Astrocyte (in vitro differentiated cells and primary cell): ENCODE measurements around the gene ADIG. TPM values are rescaled to one million over a fixed set of nuclear protein-coding genes. Genes with fewer than 3 reads are reported as not detected.

ENCODE experiments used
- DNase-seq: peaks from one replicate; pipeline ENCODE4 v3.0.0-alpha.2; 2010; ENCODE audit warnings: low read depth
- FAIRE-seq: peaks from 2 replicates; lab custom pipeline; 2011; peaks lifted over from hg19 to GRCh38; lab: Jason Lieb, UNC
- H2AFZ ChIP-seq: 2 replicates; pipeline ENCODE4 v1.6.0; 2012; ENCODE audit warnings: low read depth, low read length, inconsistent platforms
- H3K27ac ChIP-seq: 2 replicates; pipeline ENCODE4 v1.5.1; 2011; ENCODE audit warnings: low read depth, low read length, inconsistent platforms
- H3K27me3 ChIP-seq: 2 replicates; pipeline ENCODE4 v1.6.0; 2011; ENCODE audit warnings: low read length, inconsistent platforms; ENCODE audit not compliant: insufficient read depth
- H3K36me3 ChIP-seq: 2 replicates; pipeline ENCODE4 v1.5.1; 2011; ENCODE audit warnings: low read length, inconsistent platforms; ENCODE audit not compliant: insufficient read depth
- H3K4me1 ChIP-seq: 2 replicates; pipeline ENCODE4 v1.5.1; 2011; ENCODE audit warnings: low read length, inconsistent platforms; ENCODE audit not compliant: insufficient read depth
- H3K4me2 ChIP-seq: 2 replicates; pipeline ENCODE4 v1.6.0; 2012; ENCODE audit warnings: low read length, inconsistent platforms
- H3K4me3 ChIP-seq: 2 replicates; pipeline ENCODE4 v1.5.1; 2011; ENCODE audit warnings: low read depth, mild to moderate bottlenecking, low read length, inconsistent platforms; ENCODE audit not compliant: insufficient read depth
- H3K79me2 ChIP-seq: 2 replicates; pipeline ENCODE4 v1.6.0; 2012; ENCODE audit warnings: mild to moderate bottlenecking, low read length, inconsistent platforms; ENCODE audit not compliant: insufficient read depth
- H3K9ac ChIP-seq: 2 replicates; pipeline ENCODE4 v1.6.0; 2012; ENCODE audit warnings: mild to moderate bottlenecking, low read length, inconsistent platforms
- H3K9me3 ChIP-seq: 2 replicates; pipeline ENCODE4 v1.5.1; 2012; ENCODE audit warnings: low read depth, mild to moderate bottlenecking, low read length, inconsistent platforms; ENCODE audit not compliant: insufficient read depth
- H4K20me1 ChIP-seq: 2 replicates; pipeline ENCODE4 v1.6.0; 2012; ENCODE audit warnings: low read length, inconsistent platforms; ENCODE audit not compliant: insufficient read depth
- H3K27ac Mint-ChIP-seq: one replicate; pipeline ENCODE4 v1.8.0; 2021; ENCODE audit warnings: mild to moderate bottlenecking, mixed read lengths; ENCODE audit not compliant: unreplicated experiment
- H3K27me3 Mint-ChIP-seq: one replicate; pipeline ENCODE4 v1.8.0; 2021; ENCODE audit warnings: low read depth, mixed read lengths; ENCODE audit not compliant: unreplicated experiment
- H3K36me3 Mint-ChIP-seq: one replicate; pipeline ENCODE4 v1.8.0; 2021; ENCODE audit warnings: low read depth, mixed read lengths; ENCODE audit not compliant: unreplicated experiment
- H3K4me1 Mint-ChIP-seq: one replicate; pipeline ENCODE4 v1.8.0; 2021; ENCODE audit warnings: low read depth, mixed read lengths; ENCODE audit not compliant: unreplicated experiment
- H3K4me3 Mint-ChIP-seq: one replicate; pipeline ENCODE4 v1.8.0; 2021; ENCODE audit warnings: mild to moderate bottlenecking, moderate library complexity, mixed read lengths; ENCODE audit not compliant: unreplicated experiment
- H3K9me3 Mint-ChIP-seq: one replicate; pipeline ENCODE4 v1.8.0; 2021; ENCODE audit warnings: mild to moderate bottlenecking, mixed read lengths; ENCODE audit not compliant: unreplicated experiment
- CTCF ChIP-seq: IDR thresholded peaks from 2 replicates; pipeline ENCODE4 v1.5.1; 2011; ENCODE audit warnings: low read depth, mild to moderate bottlenecking, inconsistent platforms, low read length, moderate library complexity; ENCODE audit not compliant: insufficient read depth
- EZH2 ChIP-seq: IDR thresholded peaks from 2 replicates; pipeline ENCODE4 v1.6.1; 2012; ENCODE audit warnings: mild to moderate bottlenecking, low read length, inconsistent platforms; ENCODE audit not compliant: insufficient read depth
- total RNA-seq: library from RNA; stranded (reverse); gene quantifications from 2 replicates; pipeline ENCODE4 v1.2.1, GENCODE V29; 2021

Gene ADIG
- total RNA-seq, 1 donor from 2014 or later = not detected

DNA sequence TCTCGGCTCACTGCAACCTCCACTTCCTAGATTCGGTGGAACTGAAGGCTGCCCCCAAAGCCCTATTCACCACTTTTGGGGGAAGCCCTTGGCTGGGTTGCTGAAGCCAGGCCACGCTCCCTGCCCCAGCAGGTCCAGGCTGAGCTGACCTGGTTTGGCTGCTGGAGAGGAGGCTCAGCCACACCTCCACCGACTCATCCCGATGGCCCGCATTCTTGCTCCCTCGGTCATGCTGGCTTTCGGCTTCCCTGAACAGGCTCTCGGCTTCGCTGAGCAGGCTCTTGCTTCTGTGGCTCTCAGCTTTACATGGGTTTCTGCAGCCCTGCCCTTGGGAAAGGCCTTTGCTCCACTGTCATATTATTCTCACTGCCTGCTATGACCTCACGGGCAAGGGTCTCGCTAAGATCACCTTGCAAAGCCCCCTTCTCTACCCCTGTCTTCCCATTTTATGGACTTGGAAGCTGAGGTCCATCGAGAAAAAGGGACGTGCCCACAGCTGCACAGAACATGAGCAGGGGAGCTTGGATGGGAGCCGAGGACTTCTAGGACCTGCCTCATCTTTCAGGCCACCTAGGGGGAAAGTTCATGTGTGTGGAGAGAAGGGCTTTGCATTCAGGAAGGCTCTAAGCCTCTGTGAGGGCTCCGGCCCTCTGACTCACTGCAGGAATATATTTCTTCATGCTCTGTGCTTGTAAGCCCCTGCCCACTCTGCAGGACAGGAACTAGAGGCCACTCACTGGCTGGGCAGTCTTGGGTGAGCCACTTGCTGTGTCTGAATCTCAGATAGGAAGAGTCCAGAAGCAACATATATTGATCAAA is 36.2 kb downstream of the ADIG start:
- peak overlapping the region; percentile 89 for H3K27ac Mint-ChIP-seq
- H3K27me3 Mint-ChIP-seq = no peaks in the 10 kb centered on the region
- H3K9me3 ChIP-seq = no peaks in the 10 kb centered on the region
- H3K27ac ChIP-seq = no peak overlapping the region
- peaks cover 5% of the 10 kb centered on the region for H3K4me1 ChIP-seq
- no peaks in the 10 kb centered on the region for H3K36me3 Mint-ChIP-seq
- H3K36me3 ChIP-seq = no peaks in the 10 kb centered on the region
- FAIRE-seq (no peak), DNase-seq (peak; percentile 66)
- H3K4me1 Mint-ChIP-seq = peaks cover 8% of the 10 kb centered on the region
- H3K79me2 ChIP-seq = no peaks in the 10 kb centered on the region
- H3K4me3 ChIP-seq = no peak overlapping the region
- peaks cover 3% of the 10 kb centered on the region for H4K20me1 ChIP-seq
- TF ChIP-seq EZH2 (no peak), CTCF (no peak)
- no peak overlapping the region for H3K9ac ChIP-seq
- H3K27me3 ChIP-seq = peaks cover 34% of the 10 kb centered on the region
- H3K4me3 Mint-ChIP-seq = no peak overlapping the region
- peaks cover 3% of the 10 kb centered on the region for H3K9me3 Mint-ChIP-seq
- H3K4me2 ChIP-seq = peak overlapping the region; percentile 50
- H2AFZ ChIP-seq = no peak overlapping the region

DNA sequence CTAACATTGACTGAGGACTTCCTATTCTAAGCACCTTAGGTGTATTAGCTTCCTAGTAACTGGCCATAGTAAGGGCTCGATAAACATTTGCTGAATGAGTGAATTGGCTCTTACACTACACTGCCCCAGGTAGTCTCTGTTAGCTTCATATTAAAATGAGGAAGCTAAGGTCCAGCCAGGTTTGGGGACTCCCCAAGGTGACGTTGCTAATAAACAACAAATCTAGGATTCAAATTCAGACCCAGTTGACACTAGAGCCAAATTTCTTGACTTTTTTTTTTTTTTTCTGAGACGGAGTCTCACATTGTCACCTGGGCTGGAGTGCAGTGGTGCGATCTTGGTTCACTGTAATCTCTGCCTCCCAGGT is 36.8 kb downstream of the ADIG start:
- Histone ChIP-seq H3K4me2 (peak overlapping the region; percentile 50), H3K27ac (no peak overlapping the region), H3K27me3 (peaks cover 34% of the 10 kb centered on the region), H3K4me1 (peaks cover 5% of the 10 kb centered on the region), H3K9me3 (no peaks in the 10 kb centered on the region), H2AFZ (no peak overlapping the region), H3K36me3 (no peaks in the 10 kb centered on the region), H3K79me2 (no peaks in the 10 kb centered on the region), H3K9ac (no peak overlapping the region), H3K4me3 (no peak overlapping the region), H4K20me1 (peaks cover 3% of the 10 kb centered on the region)
- DNase-seq (no peak), FAIRE-seq (no peak)
- H3K27me3 Mint-ChIP-seq = no peaks in the 10 kb centered on the region
- H3K9me3 Mint-ChIP-seq = peaks cover 3% of the 10 kb centered on the region
- H3K4me1 Mint-ChIP-seq = peaks cover 8% of the 10 kb centered on the region
- H3K36me3 Mint-ChIP-seq = no peaks in the 10 kb centered on the region
- H3K27ac Mint-ChIP-seq = no peak overlapping the region
- H3K4me3 Mint-ChIP-seq = no peak overlapping the region
- TF ChIP-seq CTCF = no peak
- TF ChIP-seq EZH2 = no peak

DNA sequence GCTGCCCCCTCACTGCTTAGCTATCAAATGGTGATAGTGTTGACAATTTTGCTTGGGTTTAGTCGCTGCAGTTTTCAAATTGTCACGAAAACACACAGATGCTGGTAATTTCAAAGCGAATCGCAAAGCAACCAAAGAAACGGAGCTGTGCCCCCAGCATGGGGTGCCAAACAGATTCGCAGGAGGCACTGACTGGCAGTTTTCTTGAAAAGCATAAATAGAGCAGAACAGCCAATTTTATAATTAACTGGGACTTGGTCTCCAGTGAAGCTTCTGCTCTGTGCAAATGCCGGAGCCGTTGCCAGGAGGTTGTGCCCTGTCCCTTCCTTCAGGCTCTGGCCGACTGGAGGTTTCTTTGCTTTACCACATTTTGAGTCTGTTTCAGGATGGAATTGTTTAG is 39.4 kb downstream of the ADIG start:
- peaks cover 3% of the 10 kb centered on the region for H4K20me1 ChIP-seq
- H3K4me3 ChIP-seq = no peak overlapping the region
- no peaks in the 10 kb centered on the region for H3K36me3 Mint-ChIP-seq
- H3K27me3 ChIP-seq = peaks cover 36% of the 10 kb centered on the region
- H3K9ac ChIP-seq = no peak overlapping the region
- H3K4me1 ChIP-seq = peaks cover 5% of the 10 kb centered on the region
- H3K27ac Mint-ChIP-seq = no peak overlapping the region
- no peak overlapping the region for H3K4me2 ChIP-seq
- no peaks in the 10 kb centered on the region for H3K36me3 ChIP-seq
- no peaks in the 10 kb centered on the region for H3K27me3 Mint-ChIP-seq
- no peaks in the 10 kb centered on the region for H3K79me2 ChIP-seq
- H3K9me3 ChIP-seq = no peaks in the 10 kb centered on the region
- FAIRE-seq (no peak), DNase-seq (no peak)
- H3K4me3 Mint-ChIP-seq = no peak overlapping the region
- no peak overlapping the region for H2AFZ ChIP-seq
- H3K4me1 Mint-ChIP-seq = peaks cover 12% of the 10 kb centered on the region
- no peaks in the 10 kb centered on the region for H3K9me3 Mint-ChIP-seq
- no peak overlapping the region for H3K27ac ChIP-seq
- TF ChIP-seq EZH2 (no peak), CTCF (no peak)
